NCI-H187 treated with DMSO at 0.1 percent for 48 hours (cell line): Measurements from ENCODE around the gene PCDHA12.
A peak's percentile ranks its signal among the peaks of the same experiment; 100 is the strongest.
"Not testable (repeated sequence)": the region's sequence is repeated elsewhere in the genome, so short reads cannot be mapped to it uniquely, and the experiment has no call there.

Experiments used
- DNase-seq: peaks from one replicate; lab custom pipeline; 2025; lab: John Stamatoyannopoulos, UW

Gene PCDHA12

GRCh38 chr5:140875085-140876065 lies at the start of gene PCDHA12:
Gene PCDHA12 (plus strand): TSS chr5:140875308. CDS start chr5:140875473, 165 bp downstream.
- no peak for DNase-seq

GRCh38 chr5:140827704-140828361 lies 47.3 kb upstream of the PCDHA12 start, which contains the start of gene PCDHA6:
Gene PCDHA6 (plus strand): TSS chr5:140827960. CDS start chr5:140828092, 132 bp downstream.
- DNase-seq, result no peak

GRCh38 chr5:140828362-140828737 lies 46.8 kb upstream of the PCDHA12 start:
- DNase-seq, result no peak

- not testable (repeated sequence) for DNase-seq
Observed at GRCh38 chr5:140829511-140830501, 45.3 kb upstream of the PCDHA12 start.

GRCh38 chr5:140833993-140834392 lies 41.1 kb upstream of the PCDHA12 start, which contains the start of gene PCDHA7:
Gene PCDHA7 (plus strand): TSS chr5:140834269. CDS start chr5:140834384, 115 bp downstream.
- DNase-seq, result no peak

- DNase-seq, result not testable (repeated sequence)
Observed at GRCh38 chr5:140834439-140835008, 40.6 kb upstream of the PCDHA12 start.

GRCh38 chr5:140835622-140836510 lies 39.2 kb upstream of the PCDHA12 start:
- no peak for DNase-seq

- DNase-seq, result no peak
Observed at GRCh38 chr5:140840978-140841962, 33.8 kb upstream of the PCDHA12 start, which contains the start of gene PCDHA8. Gene PCDHA8 (plus strand): TSS chr5:140841187. CDS start chr5:140841322, 135 bp downstream.

- no peak for DNase-seq
Observed at GRCh38 chr5:140842798-140843733, 32.0 kb upstream of the PCDHA12 start.

GRCh38 chr5:140848139-140849102 lies 26.7 kb upstream of the PCDHA12 start, which contains the start of gene PCDHA9:
Gene PCDHA9 (plus strand): TSS chr5:140848382. CDS start chr5:140848496, 114 bp downstream.
- DNase-seq, result not testable (repeated sequence)

- not testable (repeated sequence) for DNase-seq
Observed at GRCh38 chr5:140849831-140850634, 25.1 kb upstream of the PCDHA12 start.

GRCh38 chr5:140855772-140856674 lies 19.1 kb upstream of the PCDHA12 start, which contains the start of gene PCDHA10:
Gene PCDHA10 (plus strand): TSS chr5:140855897. CDS start chr5:140856049, 152 bp downstream.
- peak; percentile 24 for DNase-seq

GRCh38 chr5:140857177-140857986 lies 17.7 kb upstream of the PCDHA12 start:
- no peak for DNase-seq

GRCh38 chr5:140857987-140858240 lies 17.2 kb upstream of the PCDHA12 start:
- DNase-seq, result no peak
